HCT116 (cell line): Measurements from ENCODE around the gene C2orf92. TPM values are rescaled to one million over a fixed set of nuclear protein-coding genes. Genes with fewer than 3 reads are reported as not detected.

Experiments
- ATAC-seq: fragments of 200-7000 bp; cut with Tn5 transposase; 2 replicates; pipeline ENCODE4 v1.9.1; 2020; ENCODE audit warnings: mild to moderate bottlenecking, moderate library complexity
- BruUV-seq: library from RNA; stranded (reverse); fragments of 400-500 nt; replicated peaks from 2 replicates; lab custom pipeline; 2021; lab: Mats Ljungman, UMichigan
- CTCF ChIA-PET: fragments of 300-600 bp; sonication (Branson Sonifier 250); formaldehyde crosslinking; loops from one replicate; lab custom pipeline; 2021; ENCODE audit warnings: antibody characterized with exemption; lab: Charles Lee
- POLR2A ChIA-PET: fragments of 300-600, 350-600 bp; sonication (Branson Sonifier 250); formaldehyde crosslinking; loops from one replicate; lab custom pipeline; 2021; ENCODE audit warnings: antibody characterized with exemption; lab: Charles Lee
- RAD21 ChIA-PET, 2 experiments: fragments of 300-600 bp; sonication (Branson Sonifier 250); formaldehyde crosslinking; loops; one replicate each; lab custom pipeline; 2023; ENCODE audit warnings: low total read pairs in 2 of 2; ENCODE audit not compliant: uncharacterized antibody in 2 of 2, unreplicated experiment in 2 of 2, low non-redundant PET in 1 of 2; lab: Charles Lee
- DNase-seq: peaks from one replicate; pipeline ENCODE4 v3.0.0-alpha.2; 2010; ENCODE audit warnings: low read depth, low spot score
- H2AFZ ChIP-seq: fragments of 200-600 bp; shearing (Covaris generic), sonication (generic); 2 replicates; pipeline ENCODE4 v1.6.1; 2017; ENCODE audit warnings: low read depth, mixed run types, mixed read lengths, antibody characterized with exemption, low read length; ENCODE audit not compliant: poor library complexity, severe bottlenecking
- H3K27ac ChIP-seq: 2 replicates; pipeline ENCODE4 v1.5.1; 2012; ENCODE audit warnings: low read depth, low read length
- H3K27me3 ChIP-seq: fragments of 200-600 bp; sonication (generic); 2 replicates; pipeline ENCODE4 v1.6.1; 2016; ENCODE audit warnings: mixed run types, low read length, mixed read lengths; ENCODE audit not compliant: insufficient read depth
- H3K36me3 ChIP-seq, 2 experiments: fragments of 200-500 bp in 1 of 2; fragments of 200-600 bp in 1 of 2; sonication (Bioruptor generic) in 1 of 2; sonication (generic) in 1 of 2; 2 replicates each; pipeline versions ENCODE4 v1.5.1 to v1.6.1; 2014 to 2016; ENCODE audit warnings: low read length in 2 of 2, inconsistent platforms in 1 of 2, mixed read lengths in 1 of 2, mixed run types in 1 of 2; ENCODE audit not compliant: insufficient read depth in 2 of 2, control insufficient read depth in 1 of 2
- H3K4me1 ChIP-seq, 2 experiments: fragments of 200-600 bp in 1 of 2; sonication (generic) in 1 of 2; 2 replicates each; pipeline versions ENCODE4 v1.5.1 to v1.6.1; 2012 to 2017; ENCODE audit warnings: low read length in 2 of 2, inconsistent platforms in 1 of 2, mild to moderate bottlenecking in 1 of 2, mixed read lengths in 1 of 2, mixed run types in 1 of 2, moderate library complexity in 1 of 2; ENCODE audit not compliant: insufficient read depth in 2 of 2, control insufficient read depth in 1 of 2
- H3K4me2 ChIP-seq: fragments of 200-600 bp; sonication (generic); 2 replicates; pipeline ENCODE4 v1.6.1; 2017; ENCODE audit warnings: mixed run types, low read length, mixed read lengths
- H3K4me3 ChIP-seq, 2 experiments: fragments of 200-600 bp in 1 of 2; sonication (generic) in 1 of 2; replicated peaks in 1 of 2; 2 replicates each; pipeline ENCODE4 v1.5.1; 2011 to 2016; ENCODE audit warnings: low read length in 2 of 2, control low read depth in 1 of 2, low read depth in 1 of 2, mild to moderate bottlenecking in 1 of 2, mixed read lengths in 1 of 2, mixed run types in 1 of 2
- H3K79me2 ChIP-seq: fragments of 200-600 bp; sonication (generic); 2 replicates; pipeline ENCODE4 v1.6.1; 2017; ENCODE audit warnings: mild to moderate bottlenecking, mixed run types, low read length, moderate library complexity, mixed read lengths; ENCODE audit not compliant: insufficient read depth
- H3K9ac ChIP-seq: fragments of 200-600 bp; sonication (generic); 2 replicates; pipeline ENCODE4 v1.6.1; 2016; ENCODE audit warnings: low read length, mixed read lengths
- H3K9me2 ChIP-seq: fragments of 200-600 bp; sonication (generic), shearing (Covaris generic); 2 replicates; pipeline ENCODE4 v1.6.1; 2017; ENCODE audit warnings: mixed run types, mild to moderate bottlenecking, moderate library complexity; ENCODE audit not compliant: insufficient read depth
- H3K9me3 ChIP-seq, 2 experiments: fragments of 200-500 bp in 1 of 2; fragments of 200-600 bp in 1 of 2; sonication (Bioruptor generic) in 1 of 2; sonication (generic) in 1 of 2; 2 replicates each; pipeline ENCODE4 v1.6.1; 2014 to 2017; ENCODE audit warnings: low read length in 2 of 2, mixed read lengths in 2 of 2, inconsistent platforms in 1 of 2, low read depth in 1 of 2, mild to moderate bottlenecking in 1 of 2, mixed run types in 1 of 2, moderate library complexity in 1 of 2; ENCODE audit not compliant: control insufficient read depth in 1 of 2, insufficient read depth in 1 of 2
- H4K20me1 ChIP-seq: fragments of 200-600 bp; sonication (generic), shearing (Covaris generic); 2 replicates; pipeline ENCODE4 v1.6.1; 2017; ENCODE audit warnings: mixed run types, mild to moderate bottlenecking, moderate library complexity; ENCODE audit not compliant: insufficient read depth
- CTCF ChIP-seq, 3 experiments: fragments of 200-600 bp in 1 of 3; sonication (generic) in 1 of 3; IDR thresholded peaks in 2 of 3; conservative IDR thresholded peaks in 1 of 3; 2 replicates each; pipeline ENCODE4 v1.5.1; 2012 to 2017; ENCODE audit warnings: low read depth in 2 of 3, low read length in 2 of 3, antibody characterized with exemption in 1 of 3, borderline replicate concordance in 1 of 3, control low read depth in 1 of 3, mild to moderate bottlenecking in 1 of 3, mixed read lengths in 1 of 3, mixed run types in 1 of 3, moderate library complexity in 1 of 3; ENCODE audit not compliant: insufficient read depth in 1 of 3
- RAD21 ChIP-seq: IDR thresholded peaks from 2 replicates; pipeline ENCODE4 v1.6.1; 2012; ENCODE audit warnings: low read depth, mild to moderate bottlenecking
- TCF7L2 ChIP-seq: IDR thresholded peaks from 2 replicates; pipeline ENCODE4 v1.7.0; 2011; ENCODE audit warnings: borderline replicate concordance, inconsistent platforms; ENCODE audit not compliant: insufficient read depth, insufficient read length; ENCODE audit errors: extremely low read depth
- YY1 ChIP-seq: IDR thresholded peaks from 2 replicates; pipeline ENCODE4 v1.6.1; 2011; ENCODE audit warnings: low read length, low read depth, moderate library complexity, mild to moderate bottlenecking; ENCODE audit not compliant: insufficient replicate concordance; ENCODE audit errors: extremely low read depth
- intact Hi-C: fragments of 100-400 bp; cut with micrococcal nuclease; formaldehyde crosslinking; loops from 2 replicates; pipeline ENCODE4 v1.10.0; 2022
- total RNA-seq: library from RNA; stranded (reverse); gene quantifications from one replicate; pipeline ENCODE4 v1.2.1, GENCODE V29; 2021; ENCODE audit not compliant: unreplicated experiment

C2orf92 gene
- total RNA-seq, 1 experiment from 2014 or later: 3.0 TPM

GRCh38 chr2:97697252-97698235 lies 28.0 kb downstream of the C2orf92 start:
- no peak overlapping the region for H3K27ac ChIP-seq
- ChIA-PET CTCF (interaction anchor here (0.8 to 5.5 kb wide), 5 partner anchors 11 to 687 kb away, joined by 3 to 89 read pairs (median 7); partner anchors contain the start of genes ACTR1B and ANKRD36B), POLR2A (interaction anchor here (0.7 to 1.3 kb wide), 2 partner anchors 33 to 107 kb away, joined by 3 to 5 read pairs; partner anchors contain the start of gene ACTR1B), RAD21 (interaction anchor here (0.8 to 2.1 kb wide), 4 partner anchors 33 to 107 kb away, joined by 3 to 9 read pairs (median 4); no protein-coding TSS in a partner anchor)
- H3K4me3 ChIP-seq: no peak overlapping the region
- no peak overlapping the region for H3K9ac ChIP-seq
- peak; percentile 71 for DNase-seq
- no peaks in the 10 kb centered on the region for H3K9me2 ChIP-seq
- peak overlapping the region; percentile 79 for H2AFZ ChIP-seq
- intact Hi-C loops: loop anchor here (1.0 kb wide), 2 partner anchors 33 to 106 kb away; partner anchors contain the start of gene ACTR1B
- peaks cover 0 to 5% of the 10 kb centered on the region in 2 experiments; a peak in 1 of 4 replicates for H3K4me1 ChIP-seq
- TF ChIP-seq RAD21 (peak; percentile 100), YY1 (peak; percentile 78), CTCF (IDR thresholded peaks at IDR 0.05 in 2 of 3, conservative IDR thresholded peaks at IDR 0.05 in 1 of 3; ENCODE audit: borderline replicate concordance in 1 of 3, insufficient read depth in 1 of 3, low read depth in 2 of 3, low read length in 2 of 3) (peak; percentile 85 to 99 (median 92)), TCF7L2 (no peak)
- H3K36me3 ChIP-seq: no peaks in the 10 kb centered on the region
- H3K79me2 ChIP-seq: no peaks in the 10 kb centered on the region
- no peaks in the 10 kb centered on the region for H4K20me1 ChIP-seq
- BruUV-seq: no TSS peak
- H3K4me2 ChIP-seq: peak overlapping the region; percentile 46
- no peaks in the 10 kb centered on the region for H3K27me3 ChIP-seq
- ATAC-seq: peak; percentile 85
- no peaks in the 10 kb centered on the region for H3K9me3 ChIP-seq
